H1 (cell line): Measurements from ENCODE around the gene EMD. TPM values are rescaled to one million over a fixed set of nuclear protein-coding genes. Genes with fewer than 3 reads are reported as not detected.

Experiments
- CTCF ChIA-PET: fragments of 300-600 bp; sonication (Branson Sonifier 250); formaldehyde crosslinking; loops from one replicate; lab custom pipeline; 2021; ENCODE audit not compliant: partially characterized antibody; lab: Charles Lee
- POLR2A ChIA-PET: fragments of 300-600 bp; sonication (Branson Sonifier 250); formaldehyde crosslinking; loops from one replicate; lab custom pipeline; 2021; ENCODE audit warnings: inconsistent platforms; ENCODE audit not compliant: partially characterized antibody; lab: Charles Lee
- DNase-seq, 2 experiments: peaks; one replicate each; pipeline versions ENCODE4 v3.0.0 to v3.0.0-alpha.2; 2010 to 2022; ENCODE audit warnings: low spot score in 2 of 2, low read depth in 1 of 2, mixed read lengths in 1 of 2
- FAIRE-seq: peaks from 2 replicates; lab custom pipeline; 2011; peaks lifted over from hg19 to GRCh38; lab: Jason Lieb, UNC
- H2AFZ ChIP-seq: 2 replicates; pipeline ENCODE4 v1.8.1; 2012; ENCODE audit warnings: low read length, inconsistent platforms
- H2AK5ac ChIP-seq: 2 replicates; pipeline ENCODE4 v1.6.1; 2013; ENCODE audit warnings: low read depth, low read length
- H2BK120ac ChIP-seq: replicated peaks from 2 replicates; pipeline ENCODE3; 2013; ENCODE audit warnings: low read depth, low read length, inconsistent platforms
- H2BK12ac ChIP-seq: 2 replicates; pipeline ENCODE4 v1.6.1; 2013; ENCODE audit warnings: low read depth, low read length
- H2BK15ac ChIP-seq: 2 replicates; pipeline ENCODE4 v1.6.1; 2013; ENCODE audit warnings: low read length
- H2BK20ac ChIP-seq: 2 replicates; pipeline ENCODE4 v1.6.1; 2013; ENCODE audit warnings: low read length
- H2BK5ac ChIP-seq: 2 replicates; pipeline ENCODE4 v1.6.1; 2013; ENCODE audit warnings: low read depth, low read length
- H3K14ac ChIP-seq: 2 replicates; pipeline ENCODE4 v1.6.1; 2013; ENCODE audit warnings: inconsistent platforms; ENCODE audit not compliant: insufficient read length
- H3K18ac ChIP-seq: 2 replicates; pipeline ENCODE4 v1.6.1; 2013; ENCODE audit warnings: low read length; ENCODE audit errors: extremely low read depth
- H3K23ac ChIP-seq: 2 replicates; pipeline ENCODE4 v1.6.1; 2013; ENCODE audit warnings: inconsistent platforms; ENCODE audit not compliant: insufficient read length
- H3K23me2 ChIP-seq: 2 replicates; pipeline ENCODE4 v1.6.1; 2013; ENCODE audit warnings: low read depth, low read length
- H3K27ac ChIP-seq: 2 replicates; pipeline ENCODE4 v1.6.1; 2011; ENCODE audit warnings: low read depth, low read length, inconsistent platforms
- H3K27me3 ChIP-seq, 4 experiments: replicated peaks in 1 of 4; 1 replicate in 1 of 4; 2 replicates in 3 of 4; pipeline versions ENCODE4 v1.6.1 to v1.8.1; 2011 to 2013; ENCODE audit warnings: low read length in 3 of 4, mild to moderate bottlenecking in 3 of 4, inconsistent platforms in 2 of 4, mixed read lengths in 2 of 4, moderate library complexity in 1 of 4; ENCODE audit not compliant: control insufficient read depth in 3 of 4, insufficient read depth in 3 of 4; ENCODE audit errors: extremely low read depth in 1 of 4
- H3K36me3 ChIP-seq, 4 experiments: 2 replicates each; pipeline versions ENCODE4 v1.6.1 to v1.8.1; 2011 to 2013; ENCODE audit warnings: mild to moderate bottlenecking in 4 of 4, low read length in 3 of 4, moderate library complexity in 2 of 4, control low read depth in 1 of 4, inconsistent platforms in 1 of 4; ENCODE audit not compliant: insufficient read depth in 4 of 4, control insufficient read depth in 2 of 4
- H3K4ac ChIP-seq: replicated peaks from 2 replicates; pipeline ENCODE3; 2013; ENCODE audit warnings: low read length, low read depth, mixed read lengths, inconsistent platforms; ENCODE audit not compliant: insufficient read length
- H3K4me1 ChIP-seq, 4 experiments: replicated peaks in 1 of 4; 1 replicate in 1 of 4; 2 replicates in 3 of 4; pipeline versions ENCODE4 v1.6.1 to v1.8.1; 2011 to 2013; ENCODE audit warnings: low read length in 3 of 4, inconsistent platforms in 2 of 4, mixed read lengths in 1 of 4; ENCODE audit not compliant: insufficient read depth in 4 of 4, control insufficient read depth in 3 of 4
- H3K4me2 ChIP-seq, 2 experiments: 2 replicates each; pipeline versions ENCODE4 v1.6.1 to v1.8.1; 2011 to 2013; ENCODE audit warnings: low read depth in 2 of 2, low read length in 2 of 2, control low read depth in 1 of 2, inconsistent platforms in 1 of 2, mild to moderate bottlenecking in 1 of 2; ENCODE audit not compliant: insufficient read depth in 1 of 2
- H3K4me3 ChIP-seq, 4 experiments: fragments of 200-600, 300-600 bp in 1 of 4; sonication (generic), shearing (Covaris generic), sonication (Bioruptor Twin) in 1 of 4; 2 replicates each; pipeline versions ENCODE4 v1.5.1 to v1.8.1; 2011 to 2016; ENCODE audit warnings: low read length in 4 of 4, low read depth in 3 of 4, control low read depth in 2 of 4, inconsistent platforms in 2 of 4, mild to moderate bottlenecking in 2 of 4, mixed read lengths in 1 of 4, moderate library complexity in 1 of 4; ENCODE audit not compliant: insufficient read depth in 2 of 4; ENCODE audit errors: extremely low read depth in 1 of 4
- H3K56ac ChIP-seq: replicated peaks from 2 replicates; pipeline ENCODE3; 2013; ENCODE audit warnings: low read depth, mild to moderate bottlenecking, mixed read lengths, low read length, inconsistent platforms; ENCODE audit not compliant: insufficient read length
- H3K79me1 ChIP-seq: 2 replicates; pipeline ENCODE4 v1.6.1; 2013; ENCODE audit warnings: low read depth, low read length, control low read depth
- H3K79me2 ChIP-seq, 2 experiments: 2 replicates each; pipeline versions ENCODE4 v1.6.1 to v1.8.1; 2012 to 2013; ENCODE audit warnings: low read length in 2 of 2, mild to moderate bottlenecking in 2 of 2, inconsistent platforms in 1 of 2; ENCODE audit not compliant: insufficient read depth in 2 of 2, control insufficient read depth in 1 of 2
- H3K9ac ChIP-seq, 4 experiments: replicated peaks in 1 of 4; 1 replicate in 1 of 4; 2 replicates in 3 of 4; pipeline versions ENCODE4 v1.6.1 to v1.8.1; 2011 to 2013; ENCODE audit warnings: low read depth in 3 of 4, low read length in 3 of 4, control low read depth in 2 of 4, mild to moderate bottlenecking in 2 of 4, moderate library complexity in 2 of 4, inconsistent platforms in 1 of 4; ENCODE audit errors: extremely low read depth in 1 of 4
- H3K9me3 ChIP-seq, 2 experiments: 2 replicates each; pipeline versions ENCODE4 v1.6.1 to v1.8.1; 2012 to 2013; ENCODE audit warnings: mild to moderate bottlenecking in 2 of 2, moderate library complexity in 2 of 2, control low read depth in 1 of 2, inconsistent platforms in 1 of 2, low read depth in 1 of 2, low read length in 1 of 2, mixed read lengths in 1 of 2; ENCODE audit not compliant: insufficient read depth in 2 of 2
- H4K20me1 ChIP-seq, 2 experiments: replicated peaks in 1 of 2; 2 replicates each; pipeline versions ENCODE3 to v1.8.1; 2011 to 2013; ENCODE audit warnings: inconsistent platforms in 2 of 2, low read length in 2 of 2, mild to moderate bottlenecking in 1 of 2; ENCODE audit not compliant: insufficient read depth in 2 of 2, control insufficient read depth in 1 of 2
- H4K5ac ChIP-seq: 2 replicates; pipeline ENCODE4 v1.6.1; 2013; ENCODE audit warnings: low read length, low read depth, mixed read lengths, inconsistent platforms; ENCODE audit not compliant: insufficient read length
- H4K8ac ChIP-seq: 2 replicates; pipeline ENCODE4 v1.8.0; 2013; ENCODE audit warnings: mild to moderate bottlenecking, moderate library complexity, low read length, inconsistent platforms; ENCODE audit not compliant: insufficient read depth; ENCODE audit errors: extremely low read depth
- H4K91ac ChIP-seq: replicated peaks from 2 replicates; pipeline ENCODE3; 2013; ENCODE audit warnings: low read length, mixed read lengths, inconsistent platforms; ENCODE audit not compliant: insufficient read length
- JUND ChIP-seq: IDR thresholded peaks from 2 replicates; pipeline ENCODE4 v1.6.1; 2011; ENCODE audit warnings: mild to moderate bottlenecking, improper control_type of control experiment, low read length
- RFX5 ChIP-seq: IDR thresholded peaks from 2 replicates; pipeline ENCODE4 v1.6.1; 2011; ENCODE audit warnings: low read depth, low read length, improper control_type of control experiment, borderline replicate concordance
- SIN3A ChIP-seq, 2 experiments: IDR thresholded peaks in 1 of 2; conservative IDR thresholded peaks in 1 of 2; 2 replicates each; pipeline ENCODE4 v1.6.1; 2011 to 2012; ENCODE audit warnings: low read length in 2 of 2, improper control_type of control experiment in 1 of 2, low read depth in 1 of 2, mild to moderate bottlenecking in 1 of 2
- TEAD4 ChIP-seq: IDR thresholded peaks from 2 replicates; pipeline ENCODE4 v1.6.1; 2012; ENCODE audit warnings: low read depth, low read length, inconsistent platforms, mixed read lengths
- YY1 ChIP-seq: IDR thresholded peaks from 2 replicates; pipeline ENCODE4 v1.6.1; 2011; ENCODE audit warnings: low read depth, mild to moderate bottlenecking, low read length
- WGBS, 2 experiments: shearing (Covaris generic) in 1 of 2; methylation state at CpG; one replicate each; pipeline versions ENCODE4 v1.1.6 to v1.1.7; 2013 to 2015; ENCODE audit warnings: low lambda C conversion rate in 2 of 2, mixed read lengths in 2 of 2, inconsistent platforms in 1 of 2, low coverage in 1 of 2, missing lambda C conversion rate in 1 of 2; ENCODE audit not compliant: insufficient replicate concordance in 2 of 2, insufficient coverage in 1 of 2, insufficient read length in 1 of 2; ENCODE audit errors: extremely low coverage in 1 of 2, missing lambda C conversion rate in 1 of 2; 5-methylcytosine and 5-hydroxymethylcytosine counted together
- polyA plus RNA-seq, 7 experiments: library from polyadenylated mRNA; depleted of rRNA in 3 of 7; stranded (reverse) in 5 of 7; unstranded in 2 of 7; fragments of >200 nt in 5 of 7; fragments of 200-250 nt in 2 of 7; gene quantifications; 1 replicate in 5 of 7; 2 replicates in 1 of 7; 4 replicates in 1 of 7; pipeline versions ENCODE4 v1.2.1 to v1.2.3, GENCODE V29; 2011 to 2013; ENCODE audit warnings: missing spikeins in 2 of 7, mixed read lengths in 2 of 7
- total RNA-seq: library from RNA; stranded (reverse); fragmentation: NEBNext Ultra II Directional; extraction: Animal tissue kit (Norgen Biotek cat#: 25700); gene quantifications from 2 replicates; pipeline ENCODE4 v1.2.1, GENCODE V29; 2021

Gene EMD
- total and polyA plus RNA-seq, 2 of the 8 experiments (the other 6 are each of a cell fraction or from before 2014, with no cell fraction given), result 45.5 to 109 TPM

- no peak within 1 kb of the TSS for H3K4ac ChIP-seq
- DNase-seq (peak; percentile 81 to 87), FAIRE-seq (peak; percentile 57)
- H4K20me1 ChIP-seq, result no peaks in the 10 kb centered on the region
- POLR2A ChIA-PET, result interaction anchor here (0.7 to 6.4 kb wide), 8 partner anchors 10 to 440 kb away, joined by 3 to 124 read pairs (median 4); partner anchors contain the start of genes ATP6AP1, EMD, RPL10 and SLC10A3
- H3K18ac ChIP-seq, result no peak within 1 kb of the TSS
- peak within 1 kb of the TSS; percentile 7 to 52 (median 22); a peak in 6 of 8 replicates for H3K4me3 ChIP-seq
- H3K4me1 ChIP-seq, result peaks cover 2 to 11% (median 3%) of the 10 kb centered on the region in 4 experiments; a peak in 4 of 7 replicates
- whole genome bisulfite sequencing, 2 experiments, result 34% methylated on average over 13 of the region's 26 CpGs; no CpG with 5 or more reads in 1 of the 2 experiments
- H4K8ac ChIP-seq, result no peak within 1 kb of the TSS
- no peak within 1 kb of the TSS for H2AFZ ChIP-seq
- no peaks in the 10 kb centered on the region for H3K79me2 ChIP-seq
- H2BK15ac ChIP-seq, result no peak within 1 kb of the TSS
- no peak within 1 kb of the TSS for H2AK5ac ChIP-seq
- H2BK5ac ChIP-seq, result peak within 1 kb of the TSS; percentile 32; the same call in 1 of the 2 replicates
- no peaks in the 10 kb centered on the region for H3K27me3 ChIP-seq
- H3K79me1 ChIP-seq, result no peaks in the 10 kb centered on the region
- no peak within 1 kb of the TSS for H4K91ac ChIP-seq
- no peak within 1 kb of the TSS for H3K23ac ChIP-seq
- CTCF ChIA-PET, result interaction anchor here (0.7 to 2.3 kb wide), 5 partner anchors 11 to 486 kb away, joined by 3 to 10 read pairs (median 3); partner anchors contain the start of genes FLNA and RPL10
- H3K4me2 ChIP-seq, result peak within 1 kb of the TSS; percentile 64 to 66
- H3K27ac ChIP-seq, result 0 out of 2 replicates have a peak within 1 kb of the TSS, but pooled peaks have one; percentile 36
- H3K56ac ChIP-seq, result no peak within 1 kb of the TSS
- no peak within 1 kb of the TSS for H2BK120ac ChIP-seq
- peaks cover 0 to 5% (median 0%) of the 10 kb centered on the region in 4 experiments; a peak in 1 of 8 replicates for H3K36me3 ChIP-seq
- no peak within 1 kb of the TSS for H2BK12ac ChIP-seq
- H3K23me2 ChIP-seq, result no peaks in the 10 kb centered on the region
- H2BK20ac ChIP-seq, result no peak within 1 kb of the TSS
- no peak within 1 kb of the TSS; a peak in 3 of 7 replicates for H3K9ac ChIP-seq
- no peaks in the 10 kb centered on the region for H3K9me3 ChIP-seq
- no peak within 1 kb of the TSS for H4K5ac ChIP-seq
- H3K14ac ChIP-seq, result no peak within 1 kb of the TSS
- TF ChIP-seq TEAD4, result no peak
- peak; percentile 81 for TF ChIP-seq RFX5
- peak; percentile 84 for TF ChIP-seq JUND
- no peak for TF ChIP-seq YY1
- peak in 1 of 2 experiments; percentile 59; a peak in 1 of 4 replicates for TF ChIP-seq SIN3A (conservative IDR thresholded peaks at IDR 0.05 in 1 of 2, IDR thresholded peaks at IDR 0.05 in 1 of 2; ENCODE audit: low read depth in 1 of 2, low read length in 2 of 2)
These were observed 30.3 kb downstream of the EMD start, which contains the start of gene DNASE1L1 for GRCh38 chrX:154409222-154409871. DNASE1L1 (minus strand) TSS chrX:154409254; CDS start chrX:154405568, 3,686 bp downstream.
